HepG2 (cell line): Measurements from ENCODE around the gene ZNF274. TPM values are rescaled to one million over a fixed set of nuclear protein-coding genes. Genes with fewer than 3 reads are reported as not detected.

Experiments
- ATAC-seq: fragments of 200-7000 bp; cut with Tn5 transposase; 3 replicates; pipeline ENCODE4 v1.9.1; 2020; ENCODE audit warnings: mild to moderate bottlenecking, moderate library complexity
- BruUV-seq: library from RNA; stranded (reverse); fragments of 400-500 nt; replicated peaks from 2 replicates; lab custom pipeline; 2021; lab: Mats Ljungman, UMichigan
- CTCF ChIA-PET: fragments of 300-600 bp; formaldehyde crosslinking; extraction: SDS; loops from one replicate; lab custom pipeline; 2021; ENCODE audit warnings: low total read pairs, inconsistent platforms, low intra/inter-chr PET ratio; lab: Yijun Ruan, JAX
- POLR2A ChIA-PET: fragments of 350-600 bp; sonication (Branson Sonifier 250); formaldehyde crosslinking; loops from one replicate; lab custom pipeline; 2020; ENCODE audit warnings: antibody characterized with exemption, inconsistent platforms; lab: Yijun Ruan, JAX
- DNase-seq: peaks from one replicate; pipeline ENCODE4 v3.0.0-alpha.2; 2015; ENCODE audit warnings: low spot score
- FAIRE-seq: peaks from 3 replicates; lab custom pipeline; 2011; peaks lifted over from hg19 to GRCh38; lab: Jason Lieb, UNC
- H2AFZ ChIP-seq: one replicate; pipeline ENCODE4 v1.6.1; 2011; ENCODE audit warnings: low read length, inconsistent platforms
- H3K27ac ChIP-seq: fragments of 300-600 bp; 3 replicates; pipeline ENCODE4 v1.8.0; 2011; ENCODE audit warnings: mixed run types, mild to moderate bottlenecking, mixed read lengths, low read length, inconsistent platforms; ENCODE audit not compliant: insufficient read depth; ENCODE audit errors: extremely low read length
- H3K27me3 ChIP-seq, 2 experiments: fragments of 200-600 bp in 1 of 2; 2 replicates in 1 of 2; 3 replicates in 1 of 2; pipeline versions ENCODE4 v1.6.0 to v1.8.0; 2011; ENCODE audit warnings: low read length in 2 of 2, mild to moderate bottlenecking in 2 of 2, moderate library complexity in 2 of 2, inconsistent platforms in 1 of 2; ENCODE audit not compliant: insufficient read depth in 2 of 2, control insufficient read depth in 1 of 2
- H3K36me3 ChIP-seq, 2 experiments: fragments of 200-600 bp in 1 of 2; replicated peaks in 1 of 2; 2 replicates in 1 of 2; 3 replicates in 1 of 2; pipeline versions ENCODE4 v1.5.1 to v1.8.0; 2011; ENCODE audit warnings: low read length in 2 of 2, inconsistent platforms in 1 of 2; ENCODE audit not compliant: insufficient read depth in 2 of 2, control insufficient read depth in 1 of 2
- H3K4me1 ChIP-seq: 2 replicates; pipeline ENCODE4 v1.5.1; 2012; ENCODE audit warnings: low read length, inconsistent platforms; ENCODE audit not compliant: insufficient read depth
- H3K4me2 ChIP-seq: 2 replicates; pipeline ENCODE4 v1.6.0; 2011; ENCODE audit warnings: low read depth, low read length, inconsistent platforms
- H3K4me3 ChIP-seq, 3 experiments: fragments of 200-600 bp in 1 of 3; sonication (generic), shearing (Covaris generic) in 1 of 3; replicated peaks in 1 of 3; 2 replicates each; pipeline ENCODE4 v1.5.1; 2011 to 2016; ENCODE audit warnings: low read length in 3 of 3, inconsistent platforms in 2 of 3, low read depth in 2 of 3, mild to moderate bottlenecking in 2 of 3, control low read depth in 1 of 3, mixed read lengths in 1 of 3; ENCODE audit not compliant: insufficient read depth in 1 of 3
- H3K79me2 ChIP-seq: one replicate; pipeline ENCODE4 v1.6.1; 2011; ENCODE audit warnings: low read length, inconsistent platforms; ENCODE audit not compliant: insufficient read depth
- H3K9ac ChIP-seq: 2 replicates; pipeline ENCODE4 v1.6.0; 2011; ENCODE audit warnings: mild to moderate bottlenecking, low read depth, low read length, inconsistent platforms; ENCODE audit not compliant: insufficient read depth
- H3K9me3 ChIP-seq: 2 replicates; pipeline ENCODE4 v1.5.1; 2012; ENCODE audit warnings: mild to moderate bottlenecking, low read length
- H4K20me1 ChIP-seq: 2 replicates; pipeline ENCODE4 v1.6.0; 2011; ENCODE audit warnings: inconsistent platforms, mild to moderate bottlenecking, low read length, moderate library complexity; ENCODE audit not compliant: insufficient read depth
- ARNT ChIP-seq: fragments of 450-650 bp; IDR thresholded peaks from 2 replicates; pipeline ENCODE4 v1.6.1; 2017
- CCAR2 ChIP-seq: fragments of 200-400 bp; formaldehyde crosslinking; optimal IDR thresholded peaks from 2 replicates; pipeline ENCODE3; 2018; ENCODE audit warnings: low read depth, mild to moderate bottlenecking, low read length, moderate library complexity
- NCOA2 ChIP-seq: sonication (generic); formaldehyde crosslinking; IDR thresholded peaks from 2 replicates; pipeline ENCODE4 v1.8.0; 2022; ENCODE audit warnings: inconsistent platforms
- SCMH1 ChIP-seq: sonication (generic); formaldehyde crosslinking; IDR thresholded peaks from 2 replicates; pipeline ENCODE4 v1.9.0; 2021; ENCODE audit warnings: missing genetic modification reagents, mild to moderate bottlenecking, borderline replicate concordance
- ZFX ChIP-seq: sonication (generic); formaldehyde crosslinking; IDR thresholded peaks from 2 replicates; pipeline ENCODE4 v1.4.0; 2020; ENCODE audit warnings: mild to moderate bottlenecking, low read depth, missing genetic modification reagents, moderate library complexity
- ZNF546 ChIP-seq: sonication (generic); formaldehyde crosslinking; conservative IDR thresholded peaks from 2 replicates; pipeline ENCODE4 v1.8.1; 2023; ENCODE audit warnings: mild to moderate bottlenecking, missing genetic modification reagents
- WGBS: methylation state at CpG from one replicate; pipeline ENCODE4 v1.1.6; 2017; ENCODE audit warnings: low lambda C conversion rate; 5-methylcytosine and 5-hydroxymethylcytosine counted together
- in situ Hi-C: cut with HindIII; loops from 2 replicates; pipeline ENCODE4 v1.10.0; 2017; ENCODE audit warnings: low pct_unique_long_range_greater_than_20kb; ENCODE audit not compliant: extremely low pct_ligation_motif_present
- intact Hi-C: fragments of 100-400 bp; cut with micrococcal nuclease; formaldehyde crosslinking; loops from one replicate; pipeline ENCODE4 v1.10.0; 2022; ENCODE audit not compliant: unreplicated experiment
- polyA plus RNA-seq, 8 experiments: library from polyadenylated mRNA; depleted of rRNA in 3 of 8; stranded (reverse) in 7 of 8; unstranded in 1 of 8; fragments of >200 nt; fragmentation: Illumina TruSeq in 4 of 8; extraction: Trizol in 4 of 8; gene quantifications; 2 replicates each; pipeline versions ENCODE4 v1.2.1 to v1.2.3, GENCODE V29; 2011 to 2016; ENCODE audit warnings: low read depth in 4 of 8, missing spikeins in 1 of 8, mixed read lengths in 1 of 8; ENCODE audit not compliant: insufficient read depth in 1 of 8
- total RNA-seq, 5 experiments: library from RNA; depleted of rRNA; stranded (reverse); fragments of >200 nt; fragmentation: Illumina TruSeq; extraction: Trizol; gene quantifications; 2 replicates each; pipeline ENCODE4 v1.2.3, GENCODE V29; 2016; ENCODE audit warnings: low read depth in 1 of 5
- TF ChIP-seq, protein P1 (sequence below): sonication (generic); formaldehyde crosslinking; IDR thresholded peaks from 2 replicates; pipeline ENCODE4 v1.4.0; 2020; ENCODE audit warnings: missing genetic modification reagents
- TF ChIP-seq, protein P2 (sequence below): sonication (generic); formaldehyde crosslinking; IDR thresholded peaks from 2 replicates; pipeline ENCODE4 v1.8.0; 2022; ENCODE audit warnings: missing genetic modification reagents, mild to moderate bottlenecking, borderline replicate concordance
- TF ChIP-seq, protein P3 (sequence below): sonication (generic); formaldehyde crosslinking; IDR thresholded peaks from 2 replicates; pipeline ENCODE4 v1.5.0; 2020; ENCODE audit warnings: mild to moderate bottlenecking, missing genetic modification reagents, moderate library complexity
- TF ChIP-seq, protein P4 (sequence below): sonication (generic); formaldehyde crosslinking; IDR thresholded peaks from one replicate; pipeline ENCODE4 v1.5.1; 2020; ENCODE audit warnings: mild to moderate bottlenecking, missing genetic modification reagents; ENCODE audit errors: not compliant biosample characterization

ZNF274 gene
- total and polyA plus RNA-seq, 2 of the 13 experiments (the other 11 are each of a cell fraction or from before 2014, with no cell fraction given): 16.1 to 23.0 TPM

DNA sequence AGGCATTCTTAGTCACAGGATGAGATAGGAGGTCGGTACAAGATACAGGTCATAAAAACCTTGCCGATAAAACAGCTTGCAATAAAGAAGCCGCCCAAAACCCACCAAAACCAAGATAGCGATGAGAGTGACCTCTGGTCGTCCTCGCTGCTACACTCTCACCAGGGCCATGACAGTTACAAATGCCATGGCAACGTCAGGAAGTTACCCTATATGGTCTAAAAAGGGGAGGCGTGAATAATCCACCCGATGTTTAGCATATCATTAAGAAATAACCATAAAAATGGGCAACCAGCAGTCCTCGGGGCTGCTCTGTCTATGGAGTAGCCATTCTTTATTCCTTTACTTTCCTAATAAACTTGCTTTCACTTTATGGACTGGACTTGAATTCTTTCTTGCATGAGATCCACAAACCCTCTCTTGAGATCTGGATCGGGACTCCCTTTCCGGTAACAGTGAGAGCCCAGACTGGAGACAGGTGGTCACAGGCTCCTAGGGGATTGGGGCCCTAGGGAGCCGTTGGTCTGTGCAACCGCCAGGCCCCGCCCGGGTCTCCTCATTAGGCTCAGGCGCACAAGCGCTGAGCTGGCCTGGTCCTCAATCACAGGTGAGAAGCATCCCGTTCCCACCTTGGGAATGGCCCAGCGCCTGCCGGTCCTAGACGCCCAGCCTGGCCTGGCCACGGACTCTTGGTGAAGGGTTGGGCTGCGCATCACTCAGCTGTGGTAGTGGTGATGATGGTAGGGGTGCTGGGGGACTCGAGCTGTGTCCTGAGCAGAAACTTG is 34.9 kb downstream of the ZNF274 start (continued):
- TF ChIP-seq, protein P1, sequence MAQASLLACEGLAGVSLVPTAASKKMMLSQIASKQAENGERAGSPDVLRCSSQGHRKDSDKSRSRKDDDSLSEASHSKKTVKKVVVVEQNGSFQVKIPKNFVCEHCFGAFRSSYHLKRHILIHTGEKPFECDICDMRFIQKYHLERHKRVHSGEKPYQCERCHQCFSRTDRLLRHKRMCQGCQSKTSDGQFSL (CRISPR knock-in tag): no peak
- no peak for TF ChIP-seq NCOA2 (CRISPR knock-in tag)

DNA sequence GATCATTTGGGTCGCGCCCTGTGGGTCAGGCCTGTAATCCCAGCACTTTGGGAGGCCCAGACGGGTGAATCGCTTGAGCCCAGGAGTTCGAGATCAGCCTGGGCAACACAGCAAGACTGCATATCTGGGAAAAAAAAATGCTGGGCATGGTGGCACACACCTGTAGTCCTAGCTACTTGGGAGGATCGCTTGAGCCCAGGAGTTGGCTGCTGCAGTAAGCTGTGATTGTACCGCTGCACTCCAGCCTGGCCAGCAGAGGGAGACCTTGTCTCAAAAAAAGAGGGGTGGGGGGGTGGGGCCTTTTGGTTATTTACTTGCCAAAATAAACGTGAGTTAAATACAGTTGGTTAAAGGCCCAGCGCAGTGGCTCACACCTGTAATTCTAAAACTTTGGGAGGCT is 36.0 kb downstream of the ZNF274 start:
- Histone ChIP-seq H3K36me3 (no peaks in the 10 kb centered on the region), H3K9ac (no peak overlapping the region), H3K4me1 (no peaks in the 10 kb centered on the region), H4K20me1 (no peaks in the 10 kb centered on the region), H3K27me3 (no peaks in the 10 kb centered on the region), H3K4me3 (no peak overlapping the region), H3K79me2 (no peaks in the 10 kb centered on the region)
- no peak for ATAC-seq
- no peak for FAIRE-seq
- in situ Hi-C loops: no loop called here
- POLR2A ChIA-PET: interaction anchor here (1.0 kb wide), 1 partner anchor 60 kb away, joined by 3 read pairs; the partner anchor contains the start of gene ZNF8
- WGBS: 31% methylated on average over 9 of the region's 9 CpGs
- no TSS peak for BruUV-seq
- TF ChIP-seq CCAR2 (no peak), ARNT (no peak), ZFX (CRISPR knock-in tag) (no peak), SCMH1 (CRISPR knock-in tag) (no peak), ZNF546 (no peak)
- TF ChIP-seq, protein P2, sequence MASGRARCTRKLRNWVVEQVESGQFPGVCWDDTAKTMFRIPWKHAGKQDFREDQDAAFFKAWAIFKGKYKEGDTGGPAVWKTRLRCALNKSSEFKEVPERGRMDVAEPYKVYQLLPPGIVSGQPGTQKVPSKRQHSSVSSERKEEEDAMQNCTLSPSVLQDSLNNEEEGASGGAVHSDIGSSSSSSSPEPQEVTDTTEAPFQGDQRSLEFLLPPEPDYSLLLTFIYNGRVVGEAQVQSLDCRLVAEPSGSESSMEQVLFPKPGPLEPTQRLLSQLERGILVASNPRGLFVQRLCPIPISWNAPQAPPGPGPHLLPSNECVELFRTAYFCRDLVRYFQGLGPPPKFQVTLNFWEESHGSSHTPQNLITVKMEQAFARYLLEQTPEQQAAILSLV (CRISPR knock-in tag): no peak
- TF ChIP-seq, protein P3, sequence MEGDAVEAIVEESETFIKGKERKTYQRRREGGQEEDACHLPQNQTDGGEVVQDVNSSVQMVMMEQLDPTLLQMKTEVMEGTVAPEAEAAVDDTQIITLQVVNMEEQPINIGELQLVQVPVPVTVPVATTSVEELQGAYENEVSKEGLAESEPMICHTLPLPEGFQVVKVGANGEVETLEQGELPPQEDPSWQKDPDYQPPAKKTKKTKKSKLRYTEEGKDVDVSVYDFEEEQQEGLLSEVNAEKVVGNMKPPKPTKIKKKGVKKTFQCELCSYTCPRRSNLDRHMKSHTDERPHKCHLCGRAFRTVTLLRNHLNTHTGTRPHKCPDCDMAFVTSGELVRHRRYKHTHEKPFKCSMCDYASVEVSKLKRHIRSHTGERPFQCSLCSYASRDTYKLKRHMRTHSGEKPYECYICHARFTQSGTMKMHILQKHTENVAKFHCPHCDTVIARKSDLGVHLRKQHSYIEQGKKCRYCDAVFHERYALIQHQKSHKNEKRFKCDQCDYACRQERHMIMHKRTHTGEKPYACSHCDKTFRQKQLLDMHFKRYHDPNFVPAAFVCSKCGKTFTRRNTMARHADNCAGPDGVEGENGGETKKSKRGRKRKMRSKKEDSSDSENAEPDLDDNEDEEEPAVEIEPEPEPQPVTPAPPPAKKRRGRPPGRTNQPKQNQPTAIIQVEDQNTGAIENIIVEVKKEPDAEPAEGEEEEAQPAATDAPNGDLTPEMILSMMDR (CRISPR knock-in tag): peak; percentile 45
- TF ChIP-seq, protein P4, sequence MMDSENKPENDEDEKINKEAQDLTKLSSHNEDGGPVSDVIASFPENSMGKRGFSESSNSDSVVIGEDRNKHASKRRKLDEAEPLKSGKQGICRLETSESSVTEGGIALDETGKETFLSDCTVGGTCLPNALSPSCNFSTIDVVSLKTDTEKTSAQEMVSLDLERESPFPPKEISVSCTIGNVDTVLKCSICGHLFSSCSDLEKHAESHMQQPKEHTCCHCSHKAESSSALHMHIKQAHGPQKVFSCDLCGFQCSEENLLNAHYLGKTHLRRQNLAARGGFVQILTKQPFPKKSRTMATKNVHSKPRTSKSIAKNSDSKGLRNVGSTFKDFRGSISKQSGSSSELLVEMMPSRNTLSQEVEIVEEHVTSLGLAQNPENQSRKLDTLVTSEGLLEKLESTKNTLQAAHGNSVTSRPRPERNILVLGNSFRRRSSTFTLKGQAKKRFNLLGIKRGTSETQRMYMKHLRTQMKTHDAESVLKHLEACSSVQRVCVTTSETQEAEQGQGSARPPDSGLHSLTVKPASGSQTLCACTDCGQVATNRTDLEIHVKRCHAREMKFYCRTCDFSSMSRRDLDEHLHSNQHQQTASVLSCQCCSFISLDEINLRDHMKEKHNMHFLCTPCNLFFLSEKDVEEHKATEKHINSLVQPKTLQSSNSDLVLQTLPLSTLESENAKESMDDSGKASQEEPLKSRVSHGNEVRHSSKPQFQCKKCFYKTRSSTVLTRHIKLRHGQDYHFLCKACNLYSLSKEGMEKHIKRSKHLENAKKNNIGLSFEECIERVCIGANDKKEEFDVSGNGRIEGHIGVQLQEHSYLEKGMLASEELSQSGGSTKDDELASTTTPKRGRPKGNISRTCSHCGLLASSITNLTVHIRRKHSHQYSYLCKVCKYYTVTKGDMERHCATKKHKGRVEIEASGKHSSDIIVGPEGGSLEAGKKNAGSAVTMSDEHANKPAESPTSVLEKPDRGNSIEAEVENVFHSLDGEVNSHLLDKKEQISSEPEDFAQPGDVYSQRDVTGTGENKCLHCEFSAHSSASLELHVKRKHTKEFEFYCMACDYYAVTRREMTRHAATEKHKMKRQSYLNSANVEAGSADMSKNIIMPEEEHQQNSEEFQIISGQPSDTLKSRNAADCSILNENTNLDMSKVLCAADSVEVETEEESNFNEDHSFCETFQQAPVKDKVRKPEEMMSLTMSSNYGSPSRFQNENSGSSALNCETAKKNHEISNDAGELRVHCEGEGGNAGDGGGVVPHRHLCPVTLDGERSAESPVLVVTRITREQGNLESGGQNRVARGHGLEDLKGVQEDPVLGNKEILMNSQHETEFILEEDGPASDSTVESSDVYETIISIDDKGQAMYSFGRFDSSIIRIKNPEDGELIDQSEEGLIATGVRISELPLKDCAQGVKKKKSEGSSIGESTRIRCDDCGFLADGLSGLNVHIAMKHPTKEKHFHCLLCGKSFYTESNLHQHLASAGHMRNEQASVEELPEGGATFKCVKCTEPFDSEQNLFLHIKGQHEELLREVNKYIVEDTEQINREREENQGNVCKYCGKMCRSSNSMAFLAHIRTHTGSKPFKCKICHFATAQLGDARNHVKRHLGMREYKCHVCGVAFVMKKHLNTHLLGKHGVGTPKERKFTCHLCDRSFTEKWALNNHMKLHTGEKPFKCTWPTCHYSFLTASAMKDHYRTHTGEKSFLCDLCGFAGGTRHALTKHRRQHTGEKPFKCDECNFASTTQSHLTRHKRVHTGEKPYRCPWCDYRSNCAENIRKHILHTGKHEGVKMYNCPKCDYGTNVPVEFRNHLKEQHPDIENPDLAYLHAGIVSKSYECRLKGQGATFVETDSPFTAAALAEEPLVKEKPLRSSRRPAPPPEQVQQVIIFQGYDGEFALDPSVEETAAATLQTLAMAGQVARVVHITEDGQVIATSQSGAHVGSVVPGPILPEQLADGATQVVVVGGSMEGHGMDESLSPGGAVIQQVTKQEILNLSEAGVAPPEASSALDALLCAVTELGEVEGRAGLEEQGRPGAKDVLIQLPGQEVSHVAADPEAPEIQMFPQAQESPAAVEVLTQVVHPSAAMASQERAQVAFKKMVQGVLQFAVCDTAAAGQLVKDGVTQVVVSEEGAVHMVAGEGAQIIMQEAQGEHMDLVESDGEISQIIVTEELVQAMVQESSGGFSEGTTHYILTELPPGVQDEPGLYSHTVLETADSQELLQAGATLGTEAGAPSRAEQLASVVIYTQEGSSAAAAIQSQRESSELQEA (CRISPR knock-in tag): no peak
- TF ChIP-seq, all 625 proteins: peak for 1
- peak; percentile 8 for DNase-seq
- peaks cover 59% of the 10 kb centered on the region for H3K9me3 ChIP-seq
- no peak overlapping the region for H2AFZ ChIP-seq
- no peak overlapping the region for H3K4me2 ChIP-seq
- intact Hi-C loops: no loop called here
- CTCF ChIA-PET: no interaction called here
- no peak overlapping the region for H3K27ac ChIP-seq
